ENCODE data around the gene NEU4.
"Not testable (repeated sequence)": the region's sequence is repeated elsewhere in the genome, so short reads cannot be mapped to it uniquely, and the experiment has no call there.

The NEU4 gene

DNA sequence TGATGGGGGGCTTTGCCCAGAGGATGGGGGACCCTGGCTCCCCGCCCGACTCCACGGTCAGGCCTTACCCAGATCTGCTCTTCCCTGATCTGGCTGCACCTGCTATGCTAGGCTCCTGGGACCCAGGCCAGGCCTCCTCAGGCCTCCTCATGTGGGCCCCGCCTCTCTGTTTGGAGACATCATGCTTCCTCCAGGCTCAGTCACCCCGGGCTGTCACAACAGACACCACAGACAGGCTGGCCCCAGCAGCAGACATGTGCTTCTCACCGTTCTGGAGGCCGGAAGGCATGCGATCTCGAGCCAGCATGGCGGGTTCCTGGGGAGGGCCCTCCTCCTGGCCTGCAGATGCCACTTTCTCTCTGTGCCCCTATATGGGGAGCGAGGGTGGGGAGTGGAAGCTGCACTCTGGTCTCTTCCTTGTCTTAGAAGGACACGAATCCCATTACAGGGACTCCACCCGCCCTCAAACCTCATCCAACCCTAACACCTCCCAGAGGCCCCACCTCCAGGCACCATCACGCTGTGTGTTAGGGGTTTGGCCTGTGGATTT lies 10.8 kb upstream of the NEU4 start:
- no peaks in the 10 kb centered on the region for H3F3A ChIP-seq (ENCODE audit: insufficient read depth, low read length)
- H3K9ac ChIP-seq (ENCODE audit: low read length): no peak overlapping the region
- H3K36me3 ChIP-seq (ENCODE audit: insufficient read depth, low read length): no peaks in the 10 kb centered on the region
- H3K79me2 ChIP-seq (ENCODE audit: insufficient read depth, low read length): no peaks in the 10 kb centered on the region
- H3K27ac ChIP-seq (ENCODE audit: low read depth, low read length, poor library complexity, severe bottlenecking): no peak overlapping the region
- no peak overlapping the region for H3K4me3 ChIP-seq (ENCODE audit: low read depth, low read length, poor library complexity, severe bottlenecking)
- no peak overlapping the region for H2AFZ ChIP-seq (ENCODE audit: low read length)
- H4K20me1 ChIP-seq (ENCODE audit: insufficient read depth, low read length): no peaks in the 10 kb centered on the region
- H3K9me3 ChIP-seq (ENCODE audit: low read length): no peaks in the 10 kb centered on the region
- TF ChIP-seq EZH2 (IDR thresholded peaks at IDR 0.05; ENCODE audit: borderline replicate concordance, low read length): no peak
- TF ChIP-seq, protein P1, sequence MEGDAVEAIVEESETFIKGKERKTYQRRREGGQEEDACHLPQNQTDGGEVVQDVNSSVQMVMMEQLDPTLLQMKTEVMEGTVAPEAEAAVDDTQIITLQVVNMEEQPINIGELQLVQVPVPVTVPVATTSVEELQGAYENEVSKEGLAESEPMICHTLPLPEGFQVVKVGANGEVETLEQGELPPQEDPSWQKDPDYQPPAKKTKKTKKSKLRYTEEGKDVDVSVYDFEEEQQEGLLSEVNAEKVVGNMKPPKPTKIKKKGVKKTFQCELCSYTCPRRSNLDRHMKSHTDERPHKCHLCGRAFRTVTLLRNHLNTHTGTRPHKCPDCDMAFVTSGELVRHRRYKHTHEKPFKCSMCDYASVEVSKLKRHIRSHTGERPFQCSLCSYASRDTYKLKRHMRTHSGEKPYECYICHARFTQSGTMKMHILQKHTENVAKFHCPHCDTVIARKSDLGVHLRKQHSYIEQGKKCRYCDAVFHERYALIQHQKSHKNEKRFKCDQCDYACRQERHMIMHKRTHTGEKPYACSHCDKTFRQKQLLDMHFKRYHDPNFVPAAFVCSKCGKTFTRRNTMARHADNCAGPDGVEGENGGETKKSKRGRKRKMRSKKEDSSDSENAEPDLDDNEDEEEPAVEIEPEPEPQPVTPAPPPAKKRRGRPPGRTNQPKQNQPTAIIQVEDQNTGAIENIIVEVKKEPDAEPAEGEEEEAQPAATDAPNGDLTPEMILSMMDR (IDR thresholded peaks at IDR 0.05; ENCODE audit: low read length): no peak
- no peaks in the 10 kb centered on the region for H3K4me1 ChIP-seq (ENCODE audit: insufficient read depth, low read length, severe bottlenecking)
- no peak overlapping the region for H3K4me2 ChIP-seq (ENCODE audit: low read length)
- 0 out of 2 replicates have a peak, but pooled peaks cover 3% of the 10 kb centered on the region for H3K27me3 ChIP-seq (ENCODE audit: insufficient read depth, low read length)
- H3K9me2 ChIP-seq (ENCODE audit: low read depth, low read length): no peaks in the 10 kb centered on the region

DNA sequence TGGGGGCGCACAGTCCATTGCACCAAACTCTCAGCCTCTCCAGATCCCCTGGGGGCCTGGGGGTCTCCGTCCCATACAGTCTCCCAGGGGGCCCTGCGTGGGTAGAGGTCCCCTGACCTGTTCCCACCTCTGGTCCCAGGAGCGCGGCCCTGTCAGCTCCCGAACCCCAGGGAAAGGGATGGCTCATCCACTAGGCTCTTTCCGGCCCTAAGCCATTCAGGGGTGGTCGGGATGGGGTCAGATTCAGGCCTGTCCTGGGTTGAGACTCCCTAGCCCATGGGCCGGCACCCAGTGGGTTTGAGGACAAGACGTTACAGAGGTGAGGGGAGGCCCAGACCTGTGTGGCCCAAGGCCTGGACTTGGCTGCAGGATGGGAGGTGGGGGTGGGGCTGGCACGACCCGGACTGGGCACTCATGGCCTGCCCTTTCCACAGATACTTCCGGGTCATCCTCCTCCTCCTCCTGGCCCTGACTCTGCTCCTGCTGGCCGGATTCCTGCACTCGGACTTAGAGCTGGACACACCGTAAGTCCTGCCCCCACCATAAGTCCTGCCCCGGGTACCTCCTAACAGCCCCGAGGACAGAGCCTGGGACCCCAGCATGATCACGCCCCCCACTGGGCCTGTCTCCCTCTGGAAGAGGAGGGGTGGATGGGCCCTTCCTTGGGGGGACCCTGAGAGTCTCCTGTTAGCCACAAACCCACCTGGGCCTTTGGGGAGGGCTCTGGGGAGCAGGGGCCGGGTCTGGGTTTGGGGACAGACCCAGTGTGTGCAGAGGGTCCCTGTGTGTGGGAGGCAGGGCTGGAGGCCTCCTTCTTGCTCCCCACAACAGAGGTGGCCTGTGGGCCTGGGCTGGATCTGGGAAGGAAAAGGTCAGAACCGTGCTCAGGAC lies 10.1 kb upstream of the NEU4 start:
- Histone ChIP-seq H3K9me3 (ENCODE audit: low read length) (no peaks in the 10 kb centered on the region), H2AFZ (ENCODE audit: low read length) (no peak overlapping the region), H3K36me3 (ENCODE audit: insufficient read depth, low read length) (no peaks in the 10 kb centered on the region), H3K4me1 (ENCODE audit: insufficient read depth, low read length, severe bottlenecking) (peaks cover under 1% of the 10 kb centered on the region), H3K27me3 (ENCODE audit: insufficient read depth, low read length) (0 out of 2 replicates have a peak, but pooled peaks cover 3% of the 10 kb centered on the region), H4K20me1 (ENCODE audit: insufficient read depth, low read length) (no peaks in the 10 kb centered on the region), H3K27ac (ENCODE audit: low read depth, low read length, poor library complexity, severe bottlenecking) (no peak overlapping the region), H3K79me2 (ENCODE audit: insufficient read depth, low read length) (no peaks in the 10 kb centered on the region), H3K4me2 (ENCODE audit: low read length) (no peak overlapping the region), H3F3A (ENCODE audit: insufficient read depth, low read length) (no peaks in the 10 kb centered on the region), H3K9me2 (ENCODE audit: low read depth, low read length) (no peaks in the 10 kb centered on the region), H3K4me3 (ENCODE audit: low read depth, low read length, poor library complexity, severe bottlenecking) (no peak overlapping the region), H3K9ac (ENCODE audit: low read length) (no peak overlapping the region)
- TF ChIP-seq, protein P1 (IDR thresholded peaks at IDR 0.05; ENCODE audit: low read length): no peak

DNA sequence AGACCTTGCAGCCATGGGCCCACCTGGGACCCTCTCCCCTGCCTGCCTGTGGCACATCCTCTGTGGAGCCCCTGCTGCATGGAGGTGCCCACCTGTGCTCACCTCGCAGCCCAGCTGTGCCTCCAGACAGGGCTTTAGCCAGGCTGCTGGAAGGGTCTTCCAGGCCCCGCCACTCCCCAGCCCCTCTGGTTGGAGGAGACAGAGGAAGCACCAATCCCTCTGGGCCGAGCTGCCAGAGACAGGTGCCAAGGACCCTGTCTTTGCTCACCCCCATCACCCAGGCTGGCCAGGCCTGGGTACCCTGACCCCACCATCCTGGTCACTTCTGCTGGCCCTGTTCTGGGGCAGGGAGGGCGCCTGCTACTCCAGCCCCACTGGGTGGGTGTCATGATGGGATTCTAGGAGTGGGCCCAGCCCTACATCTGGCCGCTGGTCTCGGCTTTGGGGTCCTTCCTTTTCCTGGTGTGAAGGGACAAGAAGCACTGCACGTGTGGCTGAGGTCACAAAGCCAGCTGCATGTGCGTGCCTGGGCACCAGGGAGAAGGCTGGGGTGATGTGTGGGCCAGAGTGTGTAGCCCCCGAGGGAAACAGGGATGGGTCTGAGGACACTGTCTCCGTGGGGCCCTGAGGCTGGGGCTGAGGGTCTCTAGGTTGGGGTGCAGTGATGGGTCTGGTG lies 9.3 kb upstream of the NEU4 start:
- Histone ChIP-seq H3K4me2 (ENCODE audit: low read length) (no peak overlapping the region), H3K27me3 (ENCODE audit: insufficient read depth, low read length) (0 out of 2 replicates have a peak, but pooled peaks cover 3% of the 10 kb centered on the region), H3K4me3 (ENCODE audit: low read depth, low read length, poor library complexity, severe bottlenecking) (no peak overlapping the region), H3K79me2 (ENCODE audit: insufficient read depth, low read length) (no peaks in the 10 kb centered on the region), H3K9me2 (ENCODE audit: low read depth, low read length) (no peaks in the 10 kb centered on the region), H2AFZ (ENCODE audit: low read length) (no peak overlapping the region), H3K4me1 (ENCODE audit: insufficient read depth, low read length, severe bottlenecking) (peaks cover 3% of the 10 kb centered on the region), H3K27ac (ENCODE audit: low read depth, low read length, poor library complexity, severe bottlenecking) (no peak overlapping the region), H3K9ac (ENCODE audit: low read length) (no peak overlapping the region), H3K36me3 (ENCODE audit: insufficient read depth, low read length) (no peaks in the 10 kb centered on the region), H3K9me3 (ENCODE audit: low read length) (no peaks in the 10 kb centered on the region), H4K20me1 (ENCODE audit: insufficient read depth, low read length) (no peaks in the 10 kb centered on the region), H3F3A (ENCODE audit: insufficient read depth, low read length) (no peaks in the 10 kb centered on the region)
- TF ChIP-seq, protein P1 (IDR thresholded peaks at IDR 0.05; ENCODE audit: low read length): no peak
- TF ChIP-seq EZH2 (IDR thresholded peaks at IDR 0.05; ENCODE audit: borderline replicate concordance, low read length): no peak

DNA sequence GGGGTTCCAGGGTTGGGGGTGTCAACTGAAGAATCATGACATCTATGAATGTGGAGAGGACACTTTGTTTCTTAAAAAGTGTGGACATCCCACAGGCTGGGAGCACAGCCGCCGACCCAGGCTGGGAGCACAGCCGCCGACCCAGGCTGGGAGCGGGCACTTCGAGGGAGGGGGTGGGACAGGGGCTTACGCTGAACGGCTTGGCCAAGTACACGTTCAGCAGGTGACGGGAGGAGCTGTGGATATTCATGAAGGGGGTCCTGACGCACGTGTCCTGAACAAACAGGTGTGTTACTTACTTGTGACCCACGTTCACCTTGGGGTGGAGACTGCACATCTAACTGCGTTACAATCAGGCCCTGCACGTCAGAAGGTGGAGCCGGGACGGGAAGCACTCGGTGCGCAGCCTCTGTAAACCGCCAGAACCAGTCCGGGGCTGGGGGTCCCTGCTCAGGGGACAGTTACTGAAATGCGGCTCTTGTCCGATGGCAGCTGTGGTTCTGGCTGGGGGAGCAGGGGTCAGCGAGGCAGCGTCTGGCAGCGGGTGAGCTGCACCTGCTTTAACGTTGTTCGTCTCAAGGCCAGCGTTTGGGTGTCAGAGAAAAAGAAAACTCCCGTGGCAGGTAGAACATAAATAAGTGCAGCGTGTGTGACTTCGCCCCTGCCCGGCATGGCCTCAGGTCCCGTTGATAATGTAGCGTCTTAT lies 8.6 kb upstream of the NEU4 start:
- not testable (repeated sequence) for H4K20me1 ChIP-seq (ENCODE audit: insufficient read depth, low read length); H3F3A ChIP-seq (ENCODE audit: insufficient read depth, low read length); H3K9me3 ChIP-seq (ENCODE audit: low read length); H3K4me1 ChIP-seq (ENCODE audit: insufficient read depth, low read length, severe bottlenecking); H3K27me3 ChIP-seq (ENCODE audit: insufficient read depth, low read length); H3K4me3 ChIP-seq (ENCODE audit: low read depth, low read length, poor library complexity, severe bottlenecking); H3K27ac ChIP-seq (ENCODE audit: low read depth, low read length, poor library complexity, severe bottlenecking); H3K4me2 ChIP-seq (ENCODE audit: low read length); H3K36me3 ChIP-seq (ENCODE audit: insufficient read depth, low read length); H3K9me2 ChIP-seq (ENCODE audit: low read depth, low read length); H3K79me2 ChIP-seq (ENCODE audit: insufficient read depth, low read length); H3K9ac ChIP-seq (ENCODE audit: low read length); H2AFZ ChIP-seq (ENCODE audit: low read length)

Measured in OCI-LY1 (cell line).